ENCODE measurements around the gene E2F4.

Gene E2F4

DNA sequence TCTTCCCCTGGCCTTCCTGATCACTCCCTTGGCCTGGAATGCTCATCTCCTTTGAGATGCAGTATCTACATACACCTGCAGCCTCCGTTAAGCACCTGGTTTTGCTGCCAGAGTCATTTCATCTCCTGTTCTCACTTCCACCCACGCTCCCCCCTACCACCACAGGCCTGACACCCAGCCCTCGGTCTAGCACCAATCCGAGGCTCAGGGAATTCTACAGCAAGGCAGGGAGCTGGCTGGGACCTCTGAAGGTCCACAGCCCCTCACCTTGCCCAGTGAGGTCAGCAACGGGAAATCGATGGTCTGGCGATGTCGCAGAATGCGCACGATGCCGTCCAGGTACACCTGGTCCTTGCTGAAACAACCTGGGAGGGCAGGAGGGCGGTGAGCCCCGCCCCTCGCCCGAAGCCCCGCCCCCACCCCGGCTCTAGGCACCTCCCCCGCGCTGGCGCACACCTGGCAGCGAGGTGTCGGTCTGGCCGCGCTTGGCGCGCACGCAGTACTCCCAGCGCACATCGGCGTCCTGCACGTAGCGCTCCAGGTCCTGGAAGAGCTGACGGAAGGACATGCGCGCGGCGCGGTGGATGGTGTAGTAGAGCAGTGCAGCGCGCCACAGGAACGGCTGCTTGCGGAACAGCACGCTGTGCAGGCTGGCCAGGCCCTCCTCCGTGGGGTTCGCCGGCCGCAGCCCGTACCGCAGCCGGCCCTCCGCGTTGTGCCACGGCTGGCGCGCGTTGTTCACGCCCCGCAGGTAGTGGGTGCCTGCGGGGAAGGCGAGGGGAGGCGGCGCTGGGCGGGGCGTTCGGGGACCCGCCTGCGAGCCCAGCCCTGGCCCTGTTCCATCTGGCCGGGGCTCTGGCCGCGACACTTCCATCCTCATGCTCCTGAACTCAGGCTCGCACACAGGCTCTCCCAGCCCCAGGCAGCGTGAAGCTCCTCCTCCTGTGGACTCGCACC lies 13.9 kb upstream of the E2F4 start:
- CTCF ChIA-PET: interaction anchor here (0.5 to 2.0 kb wide), 6 partner anchors 21 to 252 kb away, joined by 3 to 8 read pairs (median 4); partner anchors contain the start of gene ELMO3
- TF ChIP-seq, protein P1, sequence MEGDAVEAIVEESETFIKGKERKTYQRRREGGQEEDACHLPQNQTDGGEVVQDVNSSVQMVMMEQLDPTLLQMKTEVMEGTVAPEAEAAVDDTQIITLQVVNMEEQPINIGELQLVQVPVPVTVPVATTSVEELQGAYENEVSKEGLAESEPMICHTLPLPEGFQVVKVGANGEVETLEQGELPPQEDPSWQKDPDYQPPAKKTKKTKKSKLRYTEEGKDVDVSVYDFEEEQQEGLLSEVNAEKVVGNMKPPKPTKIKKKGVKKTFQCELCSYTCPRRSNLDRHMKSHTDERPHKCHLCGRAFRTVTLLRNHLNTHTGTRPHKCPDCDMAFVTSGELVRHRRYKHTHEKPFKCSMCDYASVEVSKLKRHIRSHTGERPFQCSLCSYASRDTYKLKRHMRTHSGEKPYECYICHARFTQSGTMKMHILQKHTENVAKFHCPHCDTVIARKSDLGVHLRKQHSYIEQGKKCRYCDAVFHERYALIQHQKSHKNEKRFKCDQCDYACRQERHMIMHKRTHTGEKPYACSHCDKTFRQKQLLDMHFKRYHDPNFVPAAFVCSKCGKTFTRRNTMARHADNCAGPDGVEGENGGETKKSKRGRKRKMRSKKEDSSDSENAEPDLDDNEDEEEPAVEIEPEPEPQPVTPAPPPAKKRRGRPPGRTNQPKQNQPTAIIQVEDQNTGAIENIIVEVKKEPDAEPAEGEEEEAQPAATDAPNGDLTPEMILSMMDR (conservative IDR thresholded peaks at IDR 0.05; ENCODE audit: low read depth): no peak
- peak; percentile 95 for DNase-seq (ENCODE audit: low spot score)
- H3K27ac ChIP-seq: peak overlapping the region; percentile 98
- POLR2A ChIA-PET (ENCODE audit: low non-redundant PET): interaction anchor here (0.6 kb wide), 1 partner anchor 20 kb away, joined by 3 read pairs; no protein-coding TSS in a partner anchor

DNA sequence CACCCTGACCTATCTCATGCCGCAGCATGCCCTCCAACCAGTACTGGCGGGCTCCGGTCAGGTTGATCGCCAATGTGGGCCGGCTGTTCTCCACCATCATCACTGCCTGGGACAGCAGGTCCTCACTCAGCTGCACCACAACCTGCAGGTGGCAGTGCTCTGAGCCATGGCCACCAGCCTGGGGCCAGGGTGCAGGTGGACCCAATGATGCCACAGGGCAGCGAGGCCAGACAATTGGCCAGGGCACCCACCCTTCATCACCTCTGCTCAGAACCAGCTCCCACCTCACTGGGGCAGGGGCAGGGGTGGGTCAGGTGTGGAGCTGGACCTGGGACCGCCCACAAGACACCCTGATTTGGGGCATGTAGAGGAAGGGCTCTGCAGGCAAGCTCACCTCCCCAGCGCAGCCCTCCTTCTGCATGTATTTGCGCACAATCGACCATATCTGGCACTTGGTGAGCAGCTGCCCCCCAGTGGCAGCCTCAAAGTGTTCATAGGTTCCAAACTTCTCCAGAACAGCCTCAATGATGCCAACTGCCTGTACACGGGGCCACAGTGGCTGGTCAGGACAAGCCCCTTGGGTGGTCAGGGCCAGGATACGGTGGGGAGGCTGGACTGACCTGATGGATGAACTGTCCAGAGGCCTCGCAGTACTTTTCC lies 12.4 kb upstream of the E2F4 start:
- peak overlapping the region; percentile 98 for H3K27ac ChIP-seq
- TF ChIP-seq, protein P1 (conservative IDR thresholded peaks at IDR 0.05; ENCODE audit: low read depth): peak; percentile 21; the same call in 1 of the 2 replicates
- ChIA-PET CTCF (interaction anchor here (0.8 to 1.3 kb wide), 2 partner anchors 16 to 18 kb away, joined by 3 to 4 read pairs; no protein-coding TSS in a partner anchor), POLR2A (ENCODE audit: low non-redundant PET) (no interaction called here)
- DNase-seq (ENCODE audit: low spot score): no peak

DNA sequence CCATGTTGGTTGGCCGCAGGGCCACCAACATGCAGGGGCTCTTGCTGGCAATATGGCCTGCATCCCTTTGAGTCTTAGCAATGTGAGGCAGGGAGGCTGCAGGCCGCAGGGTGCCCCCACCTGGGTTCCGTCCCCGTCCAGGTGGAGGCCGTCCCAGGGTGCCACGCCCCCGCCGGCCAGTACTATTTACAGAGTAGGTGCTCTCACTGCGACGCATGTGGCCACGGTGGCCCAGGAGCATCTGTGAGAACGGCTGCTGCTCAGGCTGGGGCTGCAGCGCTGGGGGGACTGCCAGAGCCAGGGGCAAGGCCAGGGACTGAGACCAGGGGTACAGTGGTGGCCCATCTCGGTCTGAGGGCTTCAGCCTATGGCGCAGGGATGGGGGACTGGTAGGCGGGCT lies 11.8 kb upstream of the E2F4 start:
- TF ChIP-seq, protein P1 (conservative IDR thresholded peaks at IDR 0.05; ENCODE audit: low read depth): no peak
- POLR2A ChIA-PET (ENCODE audit: low non-redundant PET): no interaction called here
- no peak for DNase-seq (ENCODE audit: low spot score)
- CTCF ChIA-PET: interaction anchor here (1.3 kb wide), 1 partner anchor 16 kb away, joined by 4 read pairs; no protein-coding TSS in a partner anchor
- H3K27ac ChIP-seq: peak overlapping the region; percentile 98

DNA sequence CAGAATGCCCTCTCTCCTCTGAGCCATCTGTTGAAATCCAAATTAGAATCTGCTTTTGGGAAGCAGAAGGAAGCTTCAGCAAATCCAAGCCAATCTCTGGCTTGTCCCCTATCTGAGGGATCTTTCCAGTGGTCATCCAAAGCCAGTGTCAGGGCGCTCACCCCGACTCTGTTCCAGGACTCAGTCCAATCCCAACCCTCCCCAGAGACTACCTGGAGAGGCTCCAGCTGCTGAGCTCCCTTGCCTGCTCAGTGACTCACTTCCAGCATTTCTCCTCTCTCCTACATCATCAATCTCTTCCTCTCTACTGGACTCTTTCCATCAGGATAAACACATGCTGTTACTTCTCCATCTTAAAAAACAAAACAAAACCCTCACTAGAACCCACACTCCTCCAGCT lies 10.6 kb upstream of the E2F4 start:
- no peak for DNase-seq (ENCODE audit: low spot score)
- peak overlapping the region; percentile 98 for H3K27ac ChIP-seq
- ChIA-PET POLR2A (ENCODE audit: low non-redundant PET) (interaction anchor here (1.3 kb wide), 1 partner anchor 12 kb away, joined by 3 read pairs; no protein-coding TSS in a partner anchor), CTCF (interaction anchor here (0.7 to 0.8 kb wide), 3 partner anchors 26 to 752 kb away, joined by 3 to 4 read pairs (median 3); no protein-coding TSS in a partner anchor)
- TF ChIP-seq, protein P1 (conservative IDR thresholded peaks at IDR 0.05; ENCODE audit: low read depth): no peak

DNA sequence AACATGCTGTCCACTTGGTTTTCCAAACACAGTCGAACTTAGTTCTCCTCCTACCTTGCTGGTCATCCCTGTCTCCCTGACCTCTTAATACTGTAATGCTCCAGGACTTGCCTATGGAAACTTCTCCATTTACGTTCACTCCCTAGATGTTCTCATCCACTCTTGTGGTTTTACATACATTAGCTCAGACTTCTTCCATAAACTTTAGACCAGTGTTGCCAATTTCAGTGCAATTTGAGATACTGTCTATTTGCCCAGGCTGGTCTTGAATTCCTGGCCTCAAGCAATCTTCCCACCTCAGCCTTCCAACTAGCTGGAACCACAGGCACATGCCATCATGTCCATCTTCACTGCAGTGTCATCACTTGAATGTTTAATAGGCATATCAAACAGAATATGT lies 9.7 kb upstream of the E2F4 start:
- ChIA-PET POLR2A (ENCODE audit: low non-redundant PET) (interaction anchor here (1.3 kb wide), 1 partner anchor 11 kb away, joined by 3 read pairs; no protein-coding TSS in a partner anchor), CTCF (no interaction called here)
- TF ChIP-seq, protein P1 (conservative IDR thresholded peaks at IDR 0.05; ENCODE audit: low read depth): no peak
- DNase-seq (ENCODE audit: low spot score): no peak
- H3K27ac ChIP-seq: peak overlapping the region; percentile 98

DNA sequence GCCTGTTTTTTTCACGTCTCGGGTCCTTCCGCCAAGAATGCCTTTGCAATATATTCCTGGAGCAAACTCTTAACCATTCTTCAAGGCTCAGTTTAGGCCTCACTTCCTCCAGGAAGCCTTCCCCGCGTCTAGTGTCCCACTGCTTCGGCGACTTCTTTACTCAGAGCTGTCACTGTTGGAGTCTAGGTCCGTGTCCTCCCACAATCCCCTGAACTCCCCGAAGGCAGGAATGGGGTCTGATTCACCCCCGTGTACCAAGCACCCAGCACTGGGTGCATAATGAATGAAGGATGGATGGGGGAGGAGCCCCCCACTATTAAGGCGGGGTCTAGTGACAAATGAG lies 8.7 kb upstream of the E2F4 start:
- POLR2A ChIA-PET (ENCODE audit: low non-redundant PET): no interaction called here
- DNase-seq (ENCODE audit: low spot score): no peak
- CTCF ChIA-PET: interaction anchor here (0.5 to 1.0 kb wide), 2 partner anchors 28 to 113 kb away, joined by 3 to 6 read pairs; no protein-coding TSS in a partner anchor
- TF ChIP-seq, protein P1 (conservative IDR thresholded peaks at IDR 0.05; ENCODE audit: low read depth): no peak
- peak overlapping the region; percentile 95 for H3K27ac ChIP-seq
